Measurements from ENCODE around the gene GGT7.
"Not testable (repeated sequence)": the region's sequence is repeated elsewhere in the genome, so short reads cannot be mapped to it uniquely, and the experiment has no call there.

The GGT7 gene

GRCh38 chr20:34824452-34824805, 48.2 kb downstream of the GGT7 start:
- no peak for TF ChIP-seq CTCF (conservative IDR thresholded peaks at IDR 0.05; ENCODE audit: low read length)
- peak; percentile 46 for DNase-seq (ENCODE audit: low read depth)

GRCh38 chr20:34824026-34824425, 48.6 kb downstream of the GGT7 start:
- no peak for TF ChIP-seq CTCF (conservative IDR thresholded peaks at IDR 0.05; ENCODE audit: low read length)
- DNase-seq (ENCODE audit: low read depth) = no peak
- H3K4me3 ChIP-seq (ENCODE audit: low read length) = peak overlapping the region; percentile 98

More at GRCh38 chr20:34824452-34824805, 48.2 kb downstream of the GGT7 start:
- H3K4me3 ChIP-seq (ENCODE audit: low read length) = peak overlapping the region; percentile 98

GRCh38 chr20:34820805-34821578, 51.7 kb downstream of the GGT7 start:
- H3K4me3 ChIP-seq (ENCODE audit: low read length) = no peak overlapping the region
- no peak for TF ChIP-seq CTCF (conservative IDR thresholded peaks at IDR 0.05; ENCODE audit: low read length)
- no peak for DNase-seq (ENCODE audit: low read depth)

- no peak for DNase-seq (ENCODE audit: low read depth)
- H3K4me3 ChIP-seq (ENCODE audit: low read length) = no peak overlapping the region
- no peak for TF ChIP-seq CTCF (conservative IDR thresholded peaks at IDR 0.05; ENCODE audit: low read length)
Observed at GRCh38 chr20:34817801-34818200, 54.9 kb downstream of the GGT7 start.

GRCh38 chr20:34817072-34817471, 55.6 kb downstream of the GGT7 start:
- no peak for TF ChIP-seq CTCF (conservative IDR thresholded peaks at IDR 0.05; ENCODE audit: low read length)
- no peak for DNase-seq (ENCODE audit: low read depth)

GRCh38 chr20:34815636-34816035, 57.0 kb downstream of the GGT7 start:
- TF ChIP-seq CTCF (conservative IDR thresholded peaks at IDR 0.05; ENCODE audit: low read length) = no peak
- peak; percentile 56 for DNase-seq (ENCODE audit: low read depth)
- no peak overlapping the region for H3K4me3 ChIP-seq (ENCODE audit: low read length)

More at GRCh38 chr20:34817072-34817471, 55.6 kb downstream of the GGT7 start:
- no peak overlapping the region for H3K4me3 ChIP-seq (ENCODE audit: low read length)

GRCh38 chr20:34808583-34808982, 64.1 kb downstream of the GGT7 start:
- DNase-seq (ENCODE audit: low read depth) = no peak
- no peak for TF ChIP-seq CTCF (conservative IDR thresholded peaks at IDR 0.05; ENCODE audit: low read length)
- no peak overlapping the region for H3K4me3 ChIP-seq (ENCODE audit: low read length)

GRCh38 chr20:34807944-34808465, 64.7 kb downstream of the GGT7 start:
- DNase-seq (ENCODE audit: low read depth); H3K4me3 ChIP-seq (ENCODE audit: low read length): not testable (repeated sequence)

Measured in AG10803 (cell line).